AG04450 (cell line): Measurements from ENCODE around the gene TNRC18. TPM values are rescaled to one million over a fixed set of nuclear protein-coding genes. Genes with fewer than 3 reads are reported as not detected.

Source experiments
- CTCF ChIA-PET: fragments of 300-600, 350-600 bp; formaldehyde crosslinking; extraction: SDS; loops from one replicate; lab custom pipeline; 2022; ENCODE audit warnings: antibody characterized with exemption, inconsistent platforms; lab: Charles Lee
- POLR2A ChIA-PET: fragments of 350-600 bp; formaldehyde crosslinking; extraction: SDS; loops from one replicate; lab custom pipeline; 2021; ENCODE audit warnings: antibody characterized with exemption, inconsistent platforms; lab: Yijun Ruan, JAX
- DNase-seq: peaks from one replicate; pipeline ENCODE4 v3.0.0-alpha.2; 2011; ENCODE audit warnings: low read depth, low spot score
- H3K27ac ChIP-seq: one replicate; pipeline ENCODE4 v1.5.1; 2012; ENCODE audit warnings: low read depth, low read length, control low read depth
- H3K27me3 ChIP-seq: one replicate; pipeline ENCODE4 v1.6.0; 2012; ENCODE audit warnings: low read length; ENCODE audit not compliant: control insufficient read depth, insufficient read depth
- H3K4me3 ChIP-seq: 2 replicates; pipeline ENCODE4 v1.5.1; 2011; ENCODE audit warnings: mild to moderate bottlenecking, low read depth, low read length, control low read depth
- H3K9me3 ChIP-seq: 2 replicates; pipeline ENCODE4 v1.5.1; 2012; ENCODE audit warnings: low read length; ENCODE audit not compliant: control insufficient read depth, insufficient read depth
- CTCF ChIP-seq: IDR thresholded peaks from 2 replicates; pipeline ENCODE4 v1.5.1; 2011; ENCODE audit warnings: low read depth, low read length, control low read depth, inconsistent platforms
- polyA plus RNA-seq: library from polyadenylated mRNA; depleted of rRNA; stranded (reverse); fragments of >200 nt; gene quantifications from 2 replicates; pipeline ENCODE4 v1.2.3, GENCODE V29; 2011

The TNRC18 gene
- polyA plus RNA-seq, 1 experiment = 13.4 TPM

- Histone ChIP-seq H3K9me3 (no peaks in the 10 kb centered on the region), H3K27me3 (no peaks in the 10 kb centered on the region), H3K4me3 (no peak overlapping the region), H3K27ac (no peak overlapping the region)
- CTCF ChIA-PET = interaction anchor here (0.6 to 1.6 kb wide), 5 partner anchors 9 to 55 kb away, joined by 3 to 5 read pairs (median 4); no protein-coding TSS in a partner anchor
- no peak for DNase-seq
- POLR2A ChIA-PET = no interaction called here
- no peak for TF ChIP-seq CTCF
Observed at GRCh38 chr7:5383314-5384098, 40.1 kb downstream of the TNRC18 start.

DNA sequence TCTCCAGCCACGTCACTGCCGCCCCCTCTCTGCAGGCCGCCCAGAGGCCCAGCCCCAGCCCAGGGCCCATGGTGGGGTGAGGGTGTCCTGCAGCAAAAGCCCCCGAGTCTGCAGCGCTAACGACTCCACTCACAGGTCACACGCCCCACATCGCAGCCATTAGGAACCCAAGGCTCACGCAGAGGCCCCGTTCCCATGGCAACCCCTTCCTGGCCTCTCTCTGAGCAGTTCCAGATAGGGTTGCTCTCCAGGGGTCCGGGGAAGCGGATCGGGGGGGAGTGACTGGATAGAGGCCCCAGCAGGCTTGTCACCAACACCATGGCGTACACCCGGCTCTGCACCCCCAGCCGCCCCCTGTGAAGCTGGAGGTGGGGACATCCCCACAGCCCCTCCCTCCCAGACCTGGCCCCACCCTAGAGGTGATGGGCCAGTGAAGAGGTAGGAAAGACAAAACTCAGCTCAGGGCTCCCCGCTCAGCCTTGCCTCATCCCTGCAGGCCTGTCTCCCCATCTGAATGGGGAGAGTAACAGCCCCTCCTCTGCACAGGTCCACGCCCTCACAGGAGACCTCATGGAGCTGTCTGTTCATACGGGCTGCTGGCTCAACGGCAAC, 41.2 kb downstream of the TNRC18 start:
- no peak overlapping the region for H3K27ac ChIP-seq
- POLR2A ChIA-PET = interaction anchor here (0.6 to 0.7 kb wide), 2 partner anchors 10 to 47 kb away, joined by 3 to 5 read pairs; no protein-coding TSS in a partner anchor
- no peaks in the 10 kb centered on the region for H3K9me3 ChIP-seq
- TF ChIP-seq CTCF = no peak
- H3K27me3 ChIP-seq = no peaks in the 10 kb centered on the region
- CTCF ChIA-PET = interaction anchor here (0.7 to 1.6 kb wide), 2 partner anchors 16 to 18 kb away, joined by 3 to 5 read pairs; no protein-coding TSS in a partner anchor
- DNase-seq = no peak
- no peak overlapping the region for H3K4me3 ChIP-seq

DNA sequence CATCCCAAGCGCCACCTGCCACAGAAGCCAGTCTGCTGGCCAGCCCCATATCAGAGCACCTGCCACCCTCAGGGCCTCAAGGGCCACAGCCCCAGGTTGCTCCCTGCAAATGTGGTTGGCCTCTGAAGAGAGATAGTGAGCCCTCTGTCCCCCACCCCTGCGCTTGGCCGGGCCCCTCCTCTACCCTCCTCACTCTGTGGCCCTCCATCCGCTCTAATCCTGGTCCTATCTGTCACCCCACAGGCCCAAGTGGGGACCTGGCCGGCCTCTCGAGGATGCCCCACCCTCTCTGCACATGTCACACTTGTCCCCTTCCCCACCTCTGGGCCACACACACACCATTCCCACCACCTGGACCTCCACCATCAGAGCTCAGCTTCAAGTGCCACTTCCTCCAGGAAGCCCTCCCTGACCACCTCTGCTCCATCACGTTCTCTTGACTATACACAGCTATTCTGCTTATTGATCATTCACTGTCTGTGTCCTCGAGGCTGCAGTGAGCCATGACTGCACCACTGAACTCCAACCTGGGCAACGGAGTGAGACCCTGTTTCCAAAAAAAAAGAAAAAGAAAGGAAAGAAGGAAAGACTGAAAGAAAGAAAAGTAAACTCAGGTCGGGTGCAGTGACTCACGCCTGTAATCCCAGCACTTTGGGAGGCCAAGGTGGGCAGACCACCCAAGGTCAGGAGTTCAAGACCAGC, 42.4 kb downstream of the TNRC18 start:
- ChIA-PET POLR2A (no interaction called here), CTCF (interaction anchor here (2.5 kb wide), 1 partner anchor 15 kb away, joined by 8 read pairs; no protein-coding TSS in a partner anchor)
- H3K4me3 ChIP-seq = no peak overlapping the region
- no peaks in the 10 kb centered on the region for H3K9me3 ChIP-seq
- no peak for DNase-seq
- H3K27me3 ChIP-seq = no peaks in the 10 kb centered on the region
- TF ChIP-seq CTCF = no peak
- no peak overlapping the region for H3K27ac ChIP-seq

GRCh38 chr7:5380350-5381070, 43.1 kb downstream of the TNRC18 start:
- POLR2A ChIA-PET = no interaction called here

More at GRCh38 chr7:5380350-5381070, 43.1 kb downstream of the TNRC18 start:
- no peak for DNase-seq
- TF ChIP-seq CTCF = no peak
- no peaks in the 10 kb centered on the region for H3K9me3 ChIP-seq
- no peak overlapping the region for H3K4me3 ChIP-seq
- no peak overlapping the region for H3K27ac ChIP-seq
- CTCF ChIA-PET = interaction anchor here (2.5 kb wide), 1 partner anchor 15 kb away, joined by 8 read pairs; no protein-coding TSS in a partner anchor
- H3K27me3 ChIP-seq = no peaks in the 10 kb centered on the region
